Measurements from ENCODE around the gene SRRM1.

DNA sequence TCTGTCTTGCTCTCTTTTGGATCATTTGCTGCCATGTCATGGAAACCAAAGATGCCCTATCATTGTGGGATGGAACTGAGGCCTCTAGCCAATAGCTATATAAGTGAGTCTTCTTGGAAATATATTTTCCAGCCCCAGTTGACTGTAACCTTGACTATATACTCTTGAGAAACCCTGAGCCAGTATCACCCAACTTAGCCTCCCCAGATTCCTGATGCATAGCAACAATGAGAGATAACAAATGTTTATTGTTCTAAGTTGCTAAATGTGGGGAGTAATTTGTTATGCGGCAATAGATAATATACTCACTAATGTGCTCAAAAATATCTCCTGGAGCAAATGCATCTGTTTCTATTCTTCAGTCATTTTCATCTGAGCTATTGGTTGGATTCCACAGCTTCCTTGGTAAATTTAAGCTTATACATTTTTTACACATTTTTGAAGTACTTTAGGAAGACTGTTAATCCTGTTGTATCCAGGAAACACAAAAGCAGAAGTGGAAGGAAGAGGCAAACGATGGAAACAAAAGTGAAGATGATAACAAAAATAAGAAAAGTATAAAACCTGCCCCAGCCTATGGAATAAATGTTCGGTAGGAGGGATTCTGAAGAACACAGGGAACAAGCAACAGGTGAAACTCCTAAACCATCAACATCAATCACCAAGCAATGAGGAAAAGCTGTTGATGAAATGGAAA lies 6.3 kb upstream of the SRRM1 start:
- TF ChIP-seq SP1 (CRISPR knock-in tag; conservative IDR thresholded peaks at IDR 0.05) = no peak
- no peak for TF ChIP-seq ATF2 (CRISPR knock-in tag; IDR thresholded peaks at IDR 0.05; ENCODE audit: borderline replicate concordance, low read depth)
- no peak for TF ChIP-seq TEAD1 (CRISPR knock-in tag; IDR thresholded peaks at IDR 0.05)

Measured in WTC11 (cell line).